SK-N-SH (cell line): ENCODE measurements around the gene SMIM10L2A.

ENCODE experiments used
- EP300 ChIP-seq, 2 experiments: IDR thresholded peaks; 2 replicates each; pipeline versions ENCODE4 v1.4.0 to v1.6.1; 2012; ENCODE audit warnings: borderline replicate concordance in 1 of 2, low read depth in 1 of 2, low read length in 1 of 2
- EZH2phosphoT487 ChIP-seq: fragments of 200-600 bp; sonication (generic); IDR thresholded peaks from 2 replicates; pipeline ENCODE4 v1.6.1; 2017; ENCODE audit warnings: low read depth, mixed run types, mild to moderate bottlenecking, antibody characterized with exemption, moderate library complexity, borderline replicate concordance
- FOXJ3 ChIP-seq: sonication (generic); formaldehyde crosslinking; IDR thresholded peaks from 2 replicates; pipeline ENCODE4 v1.5.1; 2020; ENCODE audit warnings: mild to moderate bottlenecking, missing genetic modification reagents
- MXI1 ChIP-seq: IDR thresholded peaks from 2 replicates; pipeline ENCODE4 v1.6.1; 2012; ENCODE audit warnings: mild to moderate bottlenecking, low read depth, low read length, improper control_type of control experiment
- NFIC ChIP-seq: IDR thresholded peaks from 2 replicates; pipeline ENCODE4 v1.4.0; 2012; ENCODE audit warnings: borderline replicate concordance
- NRF1 ChIP-seq: IDR thresholded peaks from 2 replicates; pipeline ENCODE4 v1.6.1; 2012; ENCODE audit warnings: low read depth, mild to moderate bottlenecking, low read length
- RAD21 ChIP-seq: IDR thresholded peaks from 2 replicates; pipeline ENCODE4 v1.6.1; 2012; ENCODE audit warnings: mild to moderate bottlenecking, low read length
- RFX5 ChIP-seq: IDR thresholded peaks from 2 replicates; pipeline ENCODE4 v1.6.1; 2012; ENCODE audit warnings: mild to moderate bottlenecking, improper control_type of control experiment, low read length
- RXRA ChIP-seq: IDR thresholded peaks from 2 replicates; pipeline ENCODE4 v1.4.0; 2012; ENCODE audit warnings: low read depth, mild to moderate bottlenecking, borderline replicate concordance
- TEAD4 ChIP-seq: IDR thresholded peaks from 2 replicates; pipeline ENCODE4 v1.4.0; 2012; ENCODE audit warnings: mild to moderate bottlenecking, borderline replicate concordance; ENCODE audit not compliant: insufficient read depth
- TF ChIP-seq, protein P1 (sequence below): fragments of 200-600 bp; sonication (generic); IDR thresholded peaks from 2 replicates; pipeline ENCODE4 v1.6.1; 2017; ENCODE audit warnings: antibody characterized with exemption, mild to moderate bottlenecking, moderate library complexity
- TF ChIP-seq, protein P2 (sequence below): IDR thresholded peaks from 2 replicates; pipeline ENCODE4 v1.6.1; 2012; ENCODE audit warnings: mild to moderate bottlenecking, low read depth, low read length, moderate library complexity
- TF ChIP-seq, protein P3 (sequence below): IDR thresholded peaks from 2 replicates; pipeline ENCODE4; 2012

DNA sequence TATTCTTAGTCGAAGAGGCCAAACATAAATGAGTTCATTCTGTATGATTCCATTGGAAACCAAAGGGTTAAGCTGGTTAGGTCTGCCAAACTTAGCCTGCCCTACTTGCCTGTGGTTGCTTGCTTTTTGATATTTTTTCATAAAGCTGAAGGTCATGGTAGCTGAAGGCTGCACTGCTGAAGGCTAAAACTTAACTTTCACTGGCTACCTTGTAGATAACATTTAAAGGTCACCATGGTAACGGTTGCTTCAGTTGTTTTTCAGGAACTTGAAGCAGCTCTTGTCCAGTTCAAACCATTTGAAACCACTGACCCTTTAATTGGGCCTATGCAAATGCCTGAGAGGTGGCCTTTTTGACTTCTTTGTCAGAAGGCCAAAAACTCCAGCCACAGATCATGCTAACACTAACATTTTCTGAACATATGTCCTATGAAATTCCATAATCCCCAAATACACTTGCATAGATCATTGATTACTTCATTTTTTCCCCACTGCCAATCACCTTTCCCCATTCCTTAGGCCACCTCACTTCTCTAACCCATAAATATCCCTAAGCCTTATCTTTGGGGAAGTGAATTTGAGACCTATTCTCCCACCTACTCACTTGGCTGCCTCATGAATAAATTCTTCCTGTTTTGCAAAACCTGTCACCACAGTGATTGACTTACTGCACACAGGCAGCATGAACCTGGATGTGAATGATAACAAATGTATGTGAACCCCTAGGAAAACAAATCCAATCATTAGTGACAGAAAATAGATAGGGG is 10.7 kb upstream of the SMIM10L2A start:
- TF ChIP-seq, protein P1, sequence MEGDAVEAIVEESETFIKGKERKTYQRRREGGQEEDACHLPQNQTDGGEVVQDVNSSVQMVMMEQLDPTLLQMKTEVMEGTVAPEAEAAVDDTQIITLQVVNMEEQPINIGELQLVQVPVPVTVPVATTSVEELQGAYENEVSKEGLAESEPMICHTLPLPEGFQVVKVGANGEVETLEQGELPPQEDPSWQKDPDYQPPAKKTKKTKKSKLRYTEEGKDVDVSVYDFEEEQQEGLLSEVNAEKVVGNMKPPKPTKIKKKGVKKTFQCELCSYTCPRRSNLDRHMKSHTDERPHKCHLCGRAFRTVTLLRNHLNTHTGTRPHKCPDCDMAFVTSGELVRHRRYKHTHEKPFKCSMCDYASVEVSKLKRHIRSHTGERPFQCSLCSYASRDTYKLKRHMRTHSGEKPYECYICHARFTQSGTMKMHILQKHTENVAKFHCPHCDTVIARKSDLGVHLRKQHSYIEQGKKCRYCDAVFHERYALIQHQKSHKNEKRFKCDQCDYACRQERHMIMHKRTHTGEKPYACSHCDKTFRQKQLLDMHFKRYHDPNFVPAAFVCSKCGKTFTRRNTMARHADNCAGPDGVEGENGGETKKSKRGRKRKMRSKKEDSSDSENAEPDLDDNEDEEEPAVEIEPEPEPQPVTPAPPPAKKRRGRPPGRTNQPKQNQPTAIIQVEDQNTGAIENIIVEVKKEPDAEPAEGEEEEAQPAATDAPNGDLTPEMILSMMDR: no peak
- TF ChIP-seq, protein P2, sequence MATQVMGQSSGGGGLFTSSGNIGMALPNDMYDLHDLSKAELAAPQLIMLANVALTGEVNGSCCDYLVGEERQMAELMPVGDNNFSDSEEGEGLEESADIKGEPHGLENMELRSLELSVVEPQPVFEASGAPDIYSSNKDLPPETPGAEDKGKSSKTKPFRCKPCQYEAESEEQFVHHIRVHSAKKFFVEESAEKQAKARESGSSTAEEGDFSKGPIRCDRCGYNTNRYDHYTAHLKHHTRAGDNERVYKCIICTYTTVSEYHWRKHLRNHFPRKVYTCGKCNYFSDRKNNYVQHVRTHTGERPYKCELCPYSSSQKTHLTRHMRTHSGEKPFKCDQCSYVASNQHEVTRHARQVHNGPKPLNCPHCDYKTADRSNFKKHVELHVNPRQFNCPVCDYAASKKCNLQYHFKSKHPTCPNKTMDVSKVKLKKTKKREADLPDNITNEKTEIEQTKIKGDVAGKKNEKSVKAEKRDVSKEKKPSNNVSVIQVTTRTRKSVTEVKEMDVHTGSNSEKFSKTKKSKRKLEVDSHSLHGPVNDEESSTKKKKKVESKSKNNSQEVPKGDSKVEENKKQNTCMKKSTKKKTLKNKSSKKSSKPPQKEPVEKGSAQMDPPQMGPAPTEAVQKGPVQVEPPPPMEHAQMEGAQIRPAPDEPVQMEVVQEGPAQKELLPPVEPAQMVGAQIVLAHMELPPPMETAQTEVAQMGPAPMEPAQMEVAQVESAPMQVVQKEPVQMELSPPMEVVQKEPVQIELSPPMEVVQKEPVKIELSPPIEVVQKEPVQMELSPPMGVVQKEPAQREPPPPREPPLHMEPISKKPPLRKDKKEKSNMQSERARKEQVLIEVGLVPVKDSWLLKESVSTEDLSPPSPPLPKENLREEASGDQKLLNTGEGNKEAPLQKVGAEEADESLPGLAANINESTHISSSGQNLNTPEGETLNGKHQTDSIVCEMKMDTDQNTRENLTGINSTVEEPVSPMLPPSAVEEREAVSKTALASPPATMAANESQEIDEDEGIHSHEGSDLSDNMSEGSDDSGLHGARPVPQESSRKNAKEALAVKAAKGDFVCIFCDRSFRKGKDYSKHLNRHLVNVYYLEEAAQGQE: no peak
- TF ChIP-seq MXI1 (no peak), EZH2phosphoT487 (no peak), NFIC (no peak), RXRA (no peak), NRF1 (no peak), EP300 (IDR thresholded peaks at IDR 0.05; ENCODE audit: borderline replicate concordance in 1 of 2, low read depth in 1 of 2, low read length in 1 of 2) (no peak), RAD21 (no peak), FOXJ3 (no peak), RFX5 (no peak), TEAD4 (no peak)
- TF ChIP-seq, protein P3, sequence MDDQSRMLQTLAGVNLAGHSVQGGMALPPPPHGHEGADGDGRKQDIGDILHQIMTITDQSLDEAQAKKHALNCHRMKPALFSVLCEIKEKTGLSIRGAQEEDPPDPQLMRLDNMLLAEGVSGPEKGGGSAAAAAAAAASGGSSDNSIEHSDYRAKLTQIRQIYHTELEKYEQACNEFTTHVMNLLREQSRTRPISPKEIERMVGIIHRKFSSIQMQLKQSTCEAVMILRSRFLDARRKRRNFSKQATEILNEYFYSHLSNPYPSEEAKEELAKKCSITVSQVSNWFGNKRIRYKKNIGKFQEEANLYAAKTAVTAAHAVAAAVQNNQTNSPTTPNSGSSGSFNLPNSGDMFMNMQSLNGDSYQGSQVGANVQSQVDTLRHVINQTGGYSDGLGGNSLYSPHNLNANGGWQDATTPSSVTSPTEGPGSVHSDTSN: no peak
